IPS-NIHi11 (cell line): ENCODE measurements around the gene ACOX1.

ENCODE experiments used
- DNase-seq: peaks from one replicate; pipeline ENCODE4 v3.0.0; 2012; ENCODE audit warnings: mixed read lengths, low spot score

Gene ACOX1

DNA sequence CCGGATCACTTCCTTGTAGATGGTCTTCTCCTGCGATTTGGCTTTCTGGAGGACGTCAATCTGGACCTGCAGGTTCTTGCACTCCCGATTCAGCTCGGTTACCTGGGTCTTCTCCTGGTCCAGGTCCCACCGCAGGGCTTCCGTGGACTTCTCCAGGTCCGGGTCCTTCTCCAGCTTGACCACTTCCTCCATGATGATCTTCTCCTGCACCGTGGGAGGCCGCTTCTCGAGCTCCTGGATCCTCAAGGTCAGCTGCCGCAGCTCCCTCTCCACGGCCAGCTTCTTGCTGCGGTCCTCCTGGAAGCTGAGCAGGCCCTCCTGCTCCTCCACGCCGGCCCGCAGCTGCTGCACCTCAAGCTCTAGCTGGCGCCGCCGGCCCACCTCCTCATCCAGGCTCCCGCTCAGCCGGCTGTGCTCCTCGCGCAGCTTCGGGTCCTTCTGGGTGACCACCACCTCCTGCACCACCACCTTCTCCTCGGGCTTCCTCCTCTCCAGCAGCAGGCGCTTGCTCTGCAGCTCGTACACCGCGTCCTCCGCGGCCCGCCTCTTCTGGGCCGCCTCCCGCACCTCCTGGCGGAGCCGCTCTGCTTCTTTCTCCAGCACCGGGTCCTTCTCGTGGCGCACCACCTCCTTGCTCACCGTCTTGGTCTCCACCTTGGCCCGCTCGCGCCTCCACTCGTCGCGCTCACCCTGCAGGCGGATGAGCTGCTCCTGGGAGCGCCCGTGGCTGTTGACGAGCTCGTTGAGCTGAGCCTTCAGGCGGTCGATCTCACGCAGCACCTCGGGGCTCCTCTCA lies 29.9 kb upstream of the ACOX1 start:
- DNase-seq: no peak

DNA sequence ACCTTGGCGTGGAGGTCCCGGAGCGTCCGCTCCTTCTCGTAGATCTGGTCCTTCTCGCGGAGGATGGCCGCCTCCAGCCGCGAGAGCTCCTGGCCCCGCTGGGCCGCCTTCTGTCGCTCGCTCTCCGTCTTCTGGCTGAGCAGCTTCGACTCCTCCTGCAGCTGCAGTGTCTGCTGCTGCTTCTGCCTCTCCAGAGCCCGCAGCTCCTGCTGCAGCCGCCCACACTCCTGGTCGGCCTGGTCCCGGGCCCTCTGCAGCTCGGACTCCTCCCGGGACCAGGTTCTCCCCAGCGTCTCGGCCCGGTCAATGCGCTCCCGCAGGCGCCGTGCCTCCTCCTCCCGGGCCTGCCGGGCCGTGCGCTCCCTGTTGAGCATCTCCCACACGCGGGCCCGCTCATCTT lies 29.2 kb upstream of the ACOX1 start:
- no peak for DNase-seq

GRCh38 chr17:76007850-76008165 lies 28.8 kb upstream of the ACOX1 start:
- no peak for DNase-seq

DNA sequence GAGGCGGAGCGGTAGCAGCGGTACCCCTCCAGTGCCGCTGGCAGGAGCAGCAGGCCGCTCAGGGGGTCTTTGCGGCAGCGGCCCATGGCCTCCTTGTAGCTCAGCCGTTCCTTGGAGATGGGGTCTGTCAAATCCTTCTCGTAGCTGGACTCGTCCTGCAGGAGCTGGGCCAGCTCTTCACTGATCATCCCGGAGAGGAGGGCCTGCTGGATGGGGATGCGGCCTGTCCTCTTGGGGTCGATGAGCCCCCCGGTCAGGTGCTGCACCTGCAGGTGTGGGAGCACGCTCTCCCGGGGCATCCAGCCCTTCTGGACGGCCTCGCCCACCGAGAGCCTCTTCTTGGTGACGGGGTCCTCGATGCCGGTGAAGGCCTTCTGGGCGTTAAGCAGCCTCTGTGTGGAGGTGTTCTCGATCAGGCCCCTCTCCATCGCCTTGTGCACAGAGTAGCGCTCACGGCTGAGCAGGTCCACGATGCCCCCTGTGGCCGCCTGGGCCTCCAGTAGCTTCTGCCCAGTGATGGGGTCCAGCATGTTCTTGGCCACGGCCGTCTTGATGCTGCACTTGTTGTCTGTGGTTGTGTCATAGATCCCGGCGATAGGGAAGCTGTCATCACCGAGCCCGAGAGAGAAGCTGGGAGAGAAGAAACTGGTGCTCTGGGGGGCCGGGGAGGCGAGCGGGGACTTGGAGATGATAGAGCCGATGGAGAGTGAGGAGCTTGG lies 28.3 kb upstream of the ACOX1 start:
- DNase-seq: no peak

GRCh38 chr17:76005263-76006149 lies 26.5 kb upstream of the ACOX1 start:
- DNase-seq: peak; percentile 87

DNA sequence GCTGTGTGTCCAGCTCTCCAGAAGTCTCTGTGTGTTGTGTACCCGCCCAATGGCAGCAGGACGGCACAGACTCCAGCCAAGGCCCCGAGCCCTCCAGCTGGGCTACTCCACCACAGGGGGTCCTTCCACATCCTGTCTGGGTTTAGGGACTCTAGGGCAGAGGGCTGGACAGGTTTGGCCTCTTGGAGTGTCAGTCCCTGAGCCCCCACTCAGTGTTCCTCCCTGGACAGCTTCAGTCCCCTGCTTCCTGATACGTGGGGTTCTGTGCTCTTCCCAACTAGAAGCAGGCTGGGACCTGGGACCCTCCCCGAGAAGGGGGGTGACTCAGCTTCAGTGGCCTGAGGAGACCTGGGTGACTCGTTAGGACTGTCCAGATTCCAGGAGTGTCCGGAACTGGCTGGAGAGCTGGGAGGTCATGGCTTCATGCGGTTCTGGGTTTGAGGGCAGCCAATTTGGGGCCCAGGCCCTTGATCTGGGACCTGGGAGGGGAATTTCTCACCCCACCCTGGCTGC lies 25.8 kb upstream of the ACOX1 start:
- no peak for DNase-seq

DNA sequence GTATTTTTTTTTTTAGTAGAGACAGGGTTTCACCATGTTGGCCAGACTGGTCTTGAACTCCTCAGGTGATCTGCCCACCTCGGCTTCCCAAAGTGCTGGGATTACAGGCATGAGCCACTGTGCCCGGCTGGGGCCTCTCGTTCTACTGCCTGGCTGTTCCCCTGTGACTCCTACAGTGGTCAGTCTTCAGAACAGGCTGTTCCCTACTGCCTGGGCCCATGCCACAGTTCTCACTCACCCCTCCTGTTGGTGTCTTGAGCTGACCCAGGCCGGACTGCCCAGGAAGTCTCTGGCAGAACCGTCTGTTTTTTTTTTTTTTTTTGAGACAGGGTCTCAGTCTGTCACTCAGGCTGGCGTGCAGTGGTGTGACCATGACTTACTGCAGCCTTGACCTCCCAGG lies 24.9 kb upstream of the ACOX1 start:
- DNase-seq: no peak

DNA sequence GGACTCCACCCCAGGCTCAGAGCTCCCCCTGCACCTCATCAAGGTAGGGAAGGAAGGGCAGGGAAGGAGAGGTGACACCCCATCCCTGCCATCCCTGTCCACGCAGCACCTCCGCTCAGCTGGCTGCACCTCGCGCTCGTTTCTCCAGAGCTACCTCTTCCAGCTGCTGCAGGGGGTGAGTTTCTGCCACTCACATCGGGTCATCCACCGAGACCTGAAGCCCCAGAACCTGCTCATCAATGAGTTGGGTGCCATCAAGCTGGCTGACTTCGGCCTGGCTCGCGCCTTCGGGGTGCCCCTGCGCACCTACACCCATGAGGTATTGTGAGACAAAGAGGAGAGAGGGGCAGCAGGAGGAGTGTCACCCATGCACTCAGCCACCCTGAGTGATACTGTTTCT lies 23.1 kb upstream of the ACOX1 start:
- DNase-seq: no peak

- DNase-seq: peak; percentile 8
Observed at GRCh38 chr17:76000755-76001521, 22.0 kb upstream of the ACOX1 start, which contains the start of gene CDK3. CDK3 (plus strand) TSS chr17:76000855; CDS start chr17:76001426, 571 bp downstream.

- DNase-seq: peak; percentile 98
Observed at GRCh38 chr17:76000016-76000754, 21.2 kb upstream of the ACOX1 start.

GRCh38 chr17:75998327-75998795 lies 19.4 kb upstream of the ACOX1 start:
- DNase-seq: peak; percentile 4

GRCh38 chr17:75996665-75997590 lies 18.0 kb upstream of the ACOX1 start:
- DNase-seq: peak; percentile 18

DNA sequence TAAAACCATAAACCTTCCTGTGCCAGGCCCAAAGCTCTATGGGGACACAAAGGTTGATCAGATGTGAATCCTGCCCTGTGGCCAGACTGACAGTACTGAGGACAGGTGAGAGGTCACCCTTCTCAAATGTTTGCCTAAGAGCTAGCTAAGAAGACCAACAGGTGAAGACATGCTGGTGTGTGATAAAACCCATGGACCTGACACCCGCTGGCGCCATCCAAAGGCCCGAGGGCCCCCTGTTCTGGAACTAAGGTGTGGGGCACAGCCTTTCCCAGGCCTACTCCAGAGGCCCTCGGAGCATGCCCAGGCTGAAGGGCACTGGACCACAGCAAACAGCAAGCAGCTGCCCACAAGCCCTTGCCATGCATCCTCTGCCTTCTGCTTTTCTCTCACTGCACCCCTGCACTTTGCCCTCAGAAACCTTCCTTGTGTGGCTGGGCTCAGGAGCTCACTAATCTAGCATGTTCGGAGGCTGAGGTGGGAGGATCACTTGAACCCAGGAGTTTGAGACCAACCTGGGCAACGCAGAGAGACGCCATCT lies 16.5 kb upstream of the ACOX1 start:
- DNase-seq: peak; percentile 8

DNA sequence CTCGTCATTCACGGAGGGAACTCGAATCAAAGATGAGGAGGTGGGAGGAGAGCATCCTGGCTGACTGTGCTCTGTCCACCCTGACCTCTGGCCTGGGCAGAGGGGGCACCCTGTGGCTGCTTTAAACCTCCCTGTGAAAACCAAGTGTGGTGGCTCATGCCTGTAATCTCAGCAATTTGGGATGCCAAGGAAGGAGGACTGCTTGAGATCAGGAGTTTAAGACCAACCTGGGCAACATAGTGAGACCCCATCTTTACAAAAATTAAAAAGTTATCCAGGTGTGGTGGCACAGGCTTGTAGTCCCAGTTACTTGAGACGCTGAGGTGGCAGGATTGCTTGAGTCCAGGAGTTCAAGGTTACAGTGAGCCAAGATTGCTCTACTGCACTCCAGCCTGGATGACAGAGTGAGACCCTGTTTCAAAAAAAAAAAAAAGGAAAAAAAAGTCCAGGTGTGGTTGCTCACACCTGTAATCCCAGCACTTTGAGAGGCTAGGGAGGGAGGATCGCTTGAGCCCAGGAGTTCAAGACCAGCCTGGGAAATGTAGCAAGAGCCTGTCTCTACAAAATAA lies 15.9 kb upstream of the ACOX1 start:
- no peak for DNase-seq

GRCh38 chr17:75991396-75991795 lies 12.4 kb upstream of the ACOX1 start:
- DNase-seq: no peak

GRCh38 chr17:75987041-75987440 lies 8.1 kb upstream of the ACOX1 start:
- no peak for DNase-seq

DNA sequence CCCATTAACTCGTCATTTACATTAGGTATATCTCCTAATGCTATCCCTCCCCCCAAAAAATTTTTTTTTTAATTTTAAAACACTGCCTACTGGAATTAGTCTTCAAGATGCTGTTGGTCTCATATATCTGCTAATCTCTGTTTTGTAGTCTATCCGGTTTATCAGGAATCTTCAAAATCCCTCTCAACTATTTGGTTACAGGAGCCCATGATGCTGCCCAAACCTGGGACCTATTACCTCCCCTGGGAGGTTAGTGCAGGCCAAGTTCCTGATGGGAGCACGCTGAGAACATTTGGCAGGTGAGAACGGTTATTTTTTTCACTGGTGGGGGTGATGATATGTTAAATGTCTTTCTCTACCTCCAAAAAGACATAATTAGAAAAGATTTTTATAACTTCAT lies 7.0 kb upstream of the ACOX1 start:
- DNase-seq: no peak

DNA sequence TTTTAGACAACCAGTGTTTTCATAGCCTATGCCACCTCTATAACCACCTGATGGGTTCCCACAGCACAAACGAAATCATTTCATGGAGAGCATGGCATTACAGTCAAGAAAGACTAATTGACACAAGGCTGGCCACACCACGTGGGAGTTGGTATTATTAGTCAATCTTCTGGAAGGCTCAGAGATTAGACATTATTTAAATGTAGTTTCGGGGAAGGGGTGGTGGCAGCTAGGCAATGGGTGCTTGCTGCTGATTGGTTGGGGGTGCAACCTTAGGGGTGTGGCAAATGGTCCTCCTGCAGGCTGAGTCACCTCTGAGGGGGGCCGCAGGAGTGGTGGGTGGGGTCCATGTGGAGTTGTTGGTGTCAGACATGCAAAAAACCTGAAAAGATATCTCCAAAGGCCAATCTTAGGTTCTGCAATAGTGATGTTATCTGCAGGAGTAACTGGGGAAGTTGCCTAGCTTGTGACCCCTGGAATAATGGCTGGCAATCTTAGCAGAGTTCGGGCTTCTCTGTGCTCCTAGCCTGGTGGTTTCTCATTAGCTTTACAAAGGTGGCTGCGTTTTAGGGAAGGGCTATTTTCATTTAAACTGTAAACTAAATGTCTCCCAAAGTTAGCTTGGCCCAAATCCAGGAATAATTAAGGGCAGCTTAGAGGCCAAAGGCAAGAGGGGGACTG lies 4.7 kb upstream of the ACOX1 start:
- peak; percentile 56 for DNase-seq
